ENCODE data around the gene STK17B. TPM values are rescaled to one million over a fixed set of nuclear protein-coding genes. Genes with fewer than 3 reads are reported as not detected.

The STK17B gene
- total RNA-seq, 1 donor from 2014 or later = 73.9 TPM

GRCh38 chr2:196184921-196185320, 13.5 kb upstream of the STK17B start:
- no peak for DNase-seq (ENCODE audit: low read depth)

- DNase-seq (ENCODE audit: low read depth) = no peak
These were observed 12.3 kb upstream of the STK17B start for GRCh38 chr2:196183528-196184231.

- no peak for DNase-seq (ENCODE audit: low read depth)
These were observed 11.7 kb upstream of the STK17B start for GRCh38 chr2:196183172-196183473.

GRCh38 chr2:196182439-196183171, 11.2 kb upstream of the STK17B start:
- no peak for DNase-seq (ENCODE audit: low read depth)

GRCh38 chr2:196181484-196181883, 10.1 kb upstream of the STK17B start:
- no peak for DNase-seq (ENCODE audit: low read depth)

- no peak for DNase-seq (ENCODE audit: low read depth)
These were observed 5.7 kb upstream of the STK17B start for GRCh38 chr2:196177124-196177523.

- DNase-seq (ENCODE audit: low read depth) = no peak
These were observed 4.9 kb upstream of the STK17B start for GRCh38 chr2:196176142-196176738.

GRCh38 chr2:196174404-196174803, 3.0 kb upstream of the STK17B start:
- no peak for DNase-seq (ENCODE audit: low read depth)

GRCh38 chr2:196173505-196173904, 2.1 kb upstream of the STK17B start:
- DNase-seq (ENCODE audit: low read depth) = no peak

- no peak for DNase-seq (ENCODE audit: low read depth)
These were observed 1.6 kb upstream of the STK17B start for GRCh38 chr2:196172951-196173350.

GRCh38 chr2:196171946-196172345, 568 bp upstream of the STK17B start:
- no peak for DNase-seq (ENCODE audit: low read depth)

GRCh38 chr2:196170606-196171247, 651 bp downstream of the STK17B start:
- DNase-seq (ENCODE audit: low read depth) = peak; percentile 69

GRCh38 chr2:196170213-196170605, 1.2 kb downstream of the STK17B start:
- peak; percentile 67 for DNase-seq (ENCODE audit: low read depth)

GRCh38 chr2:196169516-196169915, 1.9 kb downstream of the STK17B start:
- no peak for DNase-seq (ENCODE audit: low read depth)

- DNase-seq (ENCODE audit: low read depth) = peak; percentile 61
These were observed 3.2 kb downstream of the STK17B start for GRCh38 chr2:196168181-196168580.

- no peak for DNase-seq (ENCODE audit: low read depth)
These were observed 3.7 kb downstream of the STK17B start for GRCh38 chr2:196167666-196168065.

GRCh38 chr2:196166876-196167275, 4.5 kb downstream of the STK17B start:
- peak; percentile 61 for DNase-seq (ENCODE audit: low read depth)

GRCh38 chr2:196165016-196165415, 6.4 kb downstream of the STK17B start:
- DNase-seq (ENCODE audit: low read depth) = no peak

GRCh38 chr2:196163285-196163684, 8.1 kb downstream of the STK17B start:
- DNase-seq (ENCODE audit: low read depth) = no peak

- DNase-seq (ENCODE audit: low read depth) = no peak
These were observed 8.7 kb downstream of the STK17B start for GRCh38 chr2:196162586-196163175.

GRCh38 chr2:196160946-196161345, 10.4 kb downstream of the STK17B start:
- no peak for DNase-seq (ENCODE audit: low read depth)

GRCh38 chr2:196160101-196160500, 11.3 kb downstream of the STK17B start:
- peak; percentile 91 for DNase-seq (ENCODE audit: low read depth)

Data from myocyte (in vitro differentiated cells).